GM12872 (cell line): Measurements from ENCODE around the gene NCEH1.
A peak's percentile ranks its signal among the peaks of the same experiment; 100 is the strongest.

ENCODE experiments used
- TF ChIP-seq, protein P1 (sequence below): IDR thresholded peaks from 3 replicates; pipeline ENCODE4 v1.5.1; 2011; ENCODE audit warnings: low read depth, mild to moderate bottlenecking, low read length, moderate library complexity; ENCODE audit not compliant: insufficient read depth

NCEH1 gene

DNA sequence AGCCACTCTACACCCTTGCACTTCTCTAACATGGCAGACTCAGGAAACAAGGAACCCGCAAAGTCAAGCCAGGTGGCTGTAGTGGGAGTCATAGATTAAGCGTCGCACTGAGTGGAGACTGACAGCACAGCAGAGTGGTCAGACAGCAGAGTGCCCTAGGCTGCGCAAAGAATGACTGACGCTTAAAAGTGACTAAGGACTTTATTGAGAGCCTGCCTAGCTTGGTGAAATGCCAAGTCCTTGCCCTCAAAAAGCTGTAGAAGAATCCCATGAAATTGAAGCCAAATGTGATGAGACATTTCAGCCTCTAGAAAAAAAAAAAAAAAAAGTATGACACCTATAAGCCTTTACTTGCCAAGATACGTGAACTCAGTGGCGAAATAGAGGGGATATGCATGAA, 30.2 kb downstream of the NCEH1 start:
- TF ChIP-seq, protein P1, sequence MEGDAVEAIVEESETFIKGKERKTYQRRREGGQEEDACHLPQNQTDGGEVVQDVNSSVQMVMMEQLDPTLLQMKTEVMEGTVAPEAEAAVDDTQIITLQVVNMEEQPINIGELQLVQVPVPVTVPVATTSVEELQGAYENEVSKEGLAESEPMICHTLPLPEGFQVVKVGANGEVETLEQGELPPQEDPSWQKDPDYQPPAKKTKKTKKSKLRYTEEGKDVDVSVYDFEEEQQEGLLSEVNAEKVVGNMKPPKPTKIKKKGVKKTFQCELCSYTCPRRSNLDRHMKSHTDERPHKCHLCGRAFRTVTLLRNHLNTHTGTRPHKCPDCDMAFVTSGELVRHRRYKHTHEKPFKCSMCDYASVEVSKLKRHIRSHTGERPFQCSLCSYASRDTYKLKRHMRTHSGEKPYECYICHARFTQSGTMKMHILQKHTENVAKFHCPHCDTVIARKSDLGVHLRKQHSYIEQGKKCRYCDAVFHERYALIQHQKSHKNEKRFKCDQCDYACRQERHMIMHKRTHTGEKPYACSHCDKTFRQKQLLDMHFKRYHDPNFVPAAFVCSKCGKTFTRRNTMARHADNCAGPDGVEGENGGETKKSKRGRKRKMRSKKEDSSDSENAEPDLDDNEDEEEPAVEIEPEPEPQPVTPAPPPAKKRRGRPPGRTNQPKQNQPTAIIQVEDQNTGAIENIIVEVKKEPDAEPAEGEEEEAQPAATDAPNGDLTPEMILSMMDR: no peak

DNA sequence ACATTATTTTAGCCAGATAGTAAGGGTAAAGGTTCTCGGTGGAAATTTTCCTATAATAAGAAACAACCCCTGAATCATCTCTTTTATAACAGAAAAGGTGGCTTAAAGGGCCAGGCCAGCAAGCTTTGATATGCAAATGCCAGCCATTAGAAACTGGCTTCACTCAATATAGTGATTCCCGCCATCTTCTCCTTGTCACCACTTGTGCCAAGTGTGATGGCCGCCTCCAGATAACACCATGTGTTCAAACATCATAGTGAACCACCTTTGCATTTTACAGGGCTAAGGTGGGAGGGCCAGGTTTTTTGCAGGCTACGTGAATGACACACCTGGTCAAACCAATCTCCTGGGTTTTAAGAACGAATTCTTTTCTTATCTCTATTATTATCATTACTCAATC, 31.3 kb downstream of the NCEH1 start:
- TF ChIP-seq, protein P1: no peak

DNA sequence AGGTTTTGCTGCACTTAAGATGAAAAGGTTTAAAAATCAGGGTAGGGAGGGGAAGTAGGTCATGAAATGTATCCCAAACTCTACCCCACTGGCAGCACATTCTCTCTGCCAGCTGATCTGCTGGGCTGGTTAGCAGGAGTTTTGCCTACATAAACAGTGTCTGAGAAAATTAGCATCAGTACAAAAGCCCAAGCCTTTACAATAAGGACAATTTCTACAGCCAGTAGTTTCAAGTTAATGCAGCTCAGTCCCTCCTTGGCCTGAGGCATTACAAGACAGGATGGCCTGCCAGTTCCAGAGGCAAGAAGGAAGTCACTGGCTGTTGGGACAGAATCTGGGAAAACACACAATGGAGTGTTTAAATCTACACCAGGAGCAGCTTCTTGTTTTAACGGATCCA, 32.8 kb downstream of the NCEH1 start:
- TF ChIP-seq, protein P1: no peak

DNA sequence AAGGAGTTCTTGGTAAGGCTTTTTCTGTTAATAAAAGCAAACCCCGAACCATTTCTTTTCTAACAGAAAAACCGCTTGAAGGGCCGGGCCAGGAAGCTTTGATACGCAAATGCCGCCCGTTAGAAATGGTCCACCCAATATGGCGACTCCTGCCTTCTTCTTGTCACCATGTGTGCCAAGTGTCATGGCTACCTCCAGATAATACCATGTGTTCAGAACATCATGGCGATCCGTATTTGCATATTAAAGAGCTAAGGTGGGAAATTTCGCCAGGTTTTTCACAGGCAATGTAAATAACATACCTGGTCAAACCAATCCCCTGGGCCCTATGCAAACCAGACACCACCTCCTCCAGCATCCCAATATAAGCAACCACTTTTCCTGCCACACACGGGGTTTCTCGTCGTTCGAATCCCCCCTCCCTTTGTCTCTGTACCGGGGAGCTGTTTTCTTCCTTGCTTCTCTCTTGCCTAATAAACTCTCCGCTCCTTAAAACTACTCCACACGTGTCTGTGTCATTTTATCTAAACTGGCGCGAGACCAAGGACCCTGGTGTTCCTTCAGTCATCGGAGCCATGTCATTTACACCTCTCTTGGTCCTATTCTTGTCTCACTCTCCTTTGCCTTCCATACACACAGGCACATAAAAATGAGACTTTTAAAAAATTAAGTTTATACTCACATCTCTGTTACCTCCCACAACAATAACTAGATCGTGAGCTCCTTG, 34.5 kb downstream of the NCEH1 start:
- TF ChIP-seq, protein P1: no peak

DNA sequence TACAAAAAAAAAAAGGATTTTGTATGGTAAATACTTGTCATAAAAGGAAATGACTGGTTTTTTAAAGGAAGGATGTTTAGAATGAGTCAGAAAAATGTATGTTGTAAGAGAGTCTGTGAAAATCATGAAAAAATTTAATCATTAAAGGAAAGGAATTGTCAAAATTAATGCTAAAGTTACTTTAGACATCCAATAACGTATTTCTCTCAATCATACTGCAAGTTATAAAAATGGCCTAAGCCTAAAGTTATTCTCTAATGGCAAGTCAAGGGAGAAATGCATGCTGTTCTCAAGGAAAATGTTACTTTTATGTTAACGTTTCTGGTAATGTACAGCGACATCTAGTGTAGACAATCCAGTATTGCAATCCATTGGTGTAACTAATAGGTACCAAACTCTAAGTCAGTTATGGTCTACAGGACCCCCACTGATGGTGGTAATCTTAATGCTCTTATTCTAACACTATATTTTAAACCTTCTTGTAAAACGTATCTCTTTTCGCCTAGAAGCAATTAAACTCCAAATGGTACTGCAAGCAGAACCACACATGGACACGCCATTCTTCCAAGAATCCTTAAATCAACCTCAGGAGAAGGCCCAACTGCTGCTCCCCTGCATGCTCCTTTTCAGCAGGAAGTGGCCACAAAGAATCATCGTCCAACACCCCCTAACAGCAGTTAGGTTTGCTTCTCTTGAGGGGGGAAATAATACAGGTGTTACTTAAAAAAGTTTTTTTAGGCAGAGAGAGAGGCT, 35.2 kb downstream of the NCEH1 start:
- TF ChIP-seq, protein P1: peak; percentile 78

DNA sequence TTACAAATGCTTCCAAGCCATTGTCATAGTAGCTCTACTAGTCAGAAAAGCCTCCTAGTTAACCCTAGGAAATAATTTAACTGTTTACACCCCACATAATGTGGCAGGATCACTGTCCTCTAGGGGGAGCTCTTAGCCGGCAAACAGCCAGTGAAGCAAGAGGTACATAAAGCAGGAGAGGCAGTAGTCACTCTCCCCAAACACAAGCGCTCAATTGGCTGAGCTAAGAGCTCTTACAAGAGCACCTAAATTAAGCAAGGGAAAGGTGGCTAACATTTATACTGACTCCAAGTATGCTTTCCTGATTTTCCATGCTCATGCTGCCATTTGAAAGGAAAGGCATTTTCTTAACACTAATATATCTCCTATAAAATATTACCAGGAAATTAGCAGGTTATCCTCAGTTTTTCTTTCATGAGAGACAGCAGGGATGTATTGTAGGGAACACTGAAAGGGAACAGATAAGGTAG, 37.6 kb downstream of the NCEH1 start:
- TF ChIP-seq, protein P1: peak; percentile 76

DNA sequence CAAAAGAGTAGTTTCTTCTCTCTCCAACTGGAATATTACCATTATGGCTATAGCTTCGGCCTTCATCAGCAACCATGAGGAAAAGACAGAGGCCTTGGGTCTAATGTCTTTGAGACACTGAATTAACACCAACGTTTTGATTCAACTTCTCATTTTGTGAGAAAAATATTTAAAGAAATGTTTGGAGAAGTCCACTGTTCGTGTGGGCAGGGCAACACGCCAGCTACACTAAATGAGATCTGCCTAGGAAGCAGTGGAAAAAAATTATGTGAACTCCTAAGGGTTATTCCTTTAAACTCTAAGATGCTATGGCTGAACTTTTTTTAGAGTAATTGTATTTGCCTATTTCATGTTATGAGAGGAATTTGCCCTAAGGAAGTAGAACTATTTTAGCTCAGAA, 41.8 kb downstream of the NCEH1 start:
- TF ChIP-seq, protein P1: no peak
